K562 (cell line): Measurements from ENCODE around the gene ATIC.

Source experiments
- CREB1 ChIP-seq, 2 experiments: sonication (generic) in 1 of 2; formaldehyde crosslinking in 1 of 2; IDR thresholded peaks; 2 replicates each; pipeline versions ENCODE4 v1.6.1 to v1.8.0; 2012 to 2022; ENCODE audit warnings: inconsistent platforms in 1 of 2, mild to moderate bottlenecking in 1 of 2, missing genetic modification reagents in 1 of 2, moderate library complexity in 1 of 2
- ELF4 ChIP-seq: fragments of 450-650 bp; formaldehyde crosslinking; IDR thresholded peaks from 2 replicates; pipeline ENCODE4 v1.4.0; 2022; ENCODE audit warnings: missing genetic modification characterization
- EP300 ChIP-seq: IDR thresholded peaks from 2 replicates; pipeline ENCODE4 v1.6.1; 2012; ENCODE audit warnings: low read length, improper control_type of control experiment
- FOXK2 ChIP-seq, 2 experiments: fragments of 450-650 bp; IDR thresholded peaks in 1 of 2; conservative IDR thresholded peaks in 1 of 2; 2 replicates each; pipeline ENCODE4 v1.6.1; 2016; ENCODE audit warnings: low read depth in 2 of 2, mild to moderate bottlenecking in 1 of 2
- HSF4 ChIP-seq: fragments of 250-450 bp; sonication (Bioruptor Pico); IDR thresholded peaks from 2 replicates; pipeline ENCODE4 v2.1.2; 2022; ENCODE audit warnings: mild to moderate bottlenecking, moderate library complexity, borderline replicate concordance
- PATZ1 ChIP-seq: fragments of 250-450 bp; sonication (Bioruptor Pico); IDR thresholded peaks from 2 replicates; pipeline ENCODE4 v1.5.0; 2020; ENCODE audit warnings: mild to moderate bottlenecking, borderline replicate concordance
- TAF1 ChIP-seq: IDR thresholded peaks from 2 replicates; pipeline ENCODE4 v1.6.1; 2011; ENCODE audit warnings: mild to moderate bottlenecking, low read length, moderate library complexity; ENCODE audit not compliant: insufficient read depth, control insufficient read depth, severe bottlenecking; ENCODE audit errors: extremely low read depth
- U2AF2 ChIP-seq: fragments of 200-400 bp; formaldehyde crosslinking; optimal IDR thresholded peaks from 2 replicates; pipeline ENCODE3; 2017; ENCODE audit warnings: low read depth, mild to moderate bottlenecking, low read length
- ZBTB43 ChIP-seq: sonication (generic); formaldehyde crosslinking; IDR thresholded peaks from 2 replicates; pipeline ENCODE4 v1.8.0; 2023; ENCODE audit warnings: mild to moderate bottlenecking, missing genetic modification reagents
- ZNF280A ChIP-seq: fragments of 450-650 bp; IDR thresholded peaks from 2 replicates; pipeline ENCODE4 v1.6.1; 2018; ENCODE audit warnings: mild to moderate bottlenecking, low read depth; ENCODE audit not compliant: partially characterized antibody

- TF ChIP-seq EP300 (no peak), FOXK2 (conservative IDR thresholded peaks at IDR 0.05 in 1 of 2, IDR thresholded peaks at IDR 0.05 in 1 of 2; ENCODE audit: low read depth in 2 of 2) (no peak), CREB1 (IDR thresholded peaks at IDR 0.05) (no peak), CREB1 (CRISPR knock-in tag; IDR thresholded peaks at IDR 0.05) (no peak), ZNF280A (no peak), ZBTB43 (CRISPR knock-in tag) (no peak), TAF1 (no peak), PATZ1 (CRISPR knock-in tag) (no peak), U2AF2 (no peak), ELF4 (CRISPR knock-in tag) (no peak), HSF4 (CRISPR knock-in tag) (no peak)
Observed at GRCh38 chr2:215358312-215358845, 46.5 kb downstream of the ATIC start.
